ENCODE measurements around the gene CAT. TPM values are rescaled to one million over a fixed set of nuclear protein-coding genes. Genes with fewer than 3 reads are reported as not detected.

Gene CAT
- total and polyA plus RNA-seq, 2 donors (not counting 1 experiment from before 2014, with no cell fraction given): 93.8 to 113 TPM

DNA sequence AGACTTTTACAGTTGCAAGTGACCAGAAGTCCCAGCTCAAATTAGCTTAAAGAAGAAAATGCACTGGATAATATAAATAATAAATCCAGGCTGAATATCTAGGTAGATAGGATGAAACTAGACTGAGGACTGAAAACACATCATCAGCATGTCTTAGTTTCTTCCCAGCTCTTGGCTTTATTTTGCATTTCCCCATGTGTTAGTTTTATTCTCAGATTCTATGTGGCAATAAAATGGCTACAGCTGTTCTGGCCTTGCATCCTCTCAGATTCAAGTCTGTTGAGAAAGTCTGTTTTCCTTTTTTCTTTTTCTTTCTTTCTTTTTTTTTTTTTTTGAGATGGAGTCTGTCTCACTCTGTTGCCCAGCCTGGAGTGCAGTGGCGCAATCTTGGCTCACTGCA lies 22.6 kb upstream of the CAT start:
- H3K79me2 ChIP-seq (ENCODE audit: control insufficient read depth, insufficient read depth, low read length): no peaks in the 10 kb centered on the region
- H3K9ac ChIP-seq (ENCODE audit: insufficient read depth, low read length): no peak overlapping the region
- no peak overlapping the region for H3K27ac ChIP-seq (ENCODE audit: insufficient read depth, low read length)
- no peaks in the 10 kb centered on the region for H3K36me3 ChIP-seq (ENCODE audit: control insufficient read depth, insufficient read depth, low read length)
- TF ChIP-seq, protein P1, sequence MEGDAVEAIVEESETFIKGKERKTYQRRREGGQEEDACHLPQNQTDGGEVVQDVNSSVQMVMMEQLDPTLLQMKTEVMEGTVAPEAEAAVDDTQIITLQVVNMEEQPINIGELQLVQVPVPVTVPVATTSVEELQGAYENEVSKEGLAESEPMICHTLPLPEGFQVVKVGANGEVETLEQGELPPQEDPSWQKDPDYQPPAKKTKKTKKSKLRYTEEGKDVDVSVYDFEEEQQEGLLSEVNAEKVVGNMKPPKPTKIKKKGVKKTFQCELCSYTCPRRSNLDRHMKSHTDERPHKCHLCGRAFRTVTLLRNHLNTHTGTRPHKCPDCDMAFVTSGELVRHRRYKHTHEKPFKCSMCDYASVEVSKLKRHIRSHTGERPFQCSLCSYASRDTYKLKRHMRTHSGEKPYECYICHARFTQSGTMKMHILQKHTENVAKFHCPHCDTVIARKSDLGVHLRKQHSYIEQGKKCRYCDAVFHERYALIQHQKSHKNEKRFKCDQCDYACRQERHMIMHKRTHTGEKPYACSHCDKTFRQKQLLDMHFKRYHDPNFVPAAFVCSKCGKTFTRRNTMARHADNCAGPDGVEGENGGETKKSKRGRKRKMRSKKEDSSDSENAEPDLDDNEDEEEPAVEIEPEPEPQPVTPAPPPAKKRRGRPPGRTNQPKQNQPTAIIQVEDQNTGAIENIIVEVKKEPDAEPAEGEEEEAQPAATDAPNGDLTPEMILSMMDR (conservative IDR thresholded peaks at IDR 0.05 in 1 of 2, IDR thresholded peaks at IDR 0.05 in 1 of 2; ENCODE audit: low read depth in 1 of 2, low read length in 2 of 2): no peak
- TF ChIP-seq EZH2 (IDR thresholded peaks at IDR 0.05; ENCODE audit: low read length, missing control alignments): no peak
- no peaks in the 10 kb centered on the region for H3K9me3 ChIP-seq (ENCODE audit: control insufficient read depth, insufficient read depth, low read depth, low read length)
- no peak overlapping the region for H2AFZ ChIP-seq (ENCODE audit: low read length)
- H3K4me3 ChIP-seq (replicated peaks in 1 of 4; ENCODE audit: control extremely low read depth in 1 of 4, insufficient read depth in 1 of 4, low read depth in 3 of 4, low read length in 4 of 4): no peak overlapping the region
- H3K27me3 ChIP-seq (ENCODE audit: control insufficient read depth, insufficient read depth, low read length): peaks cover 2% of the 10 kb centered on the region
- no peaks in the 10 kb centered on the region for H3K4me1 ChIP-seq (ENCODE audit: control insufficient read depth, extremely low read depth, insufficient read depth, low read length)
- H4K20me1 ChIP-seq (ENCODE audit: control insufficient read depth, extremely low read depth, insufficient read depth, low read length): no peaks in the 10 kb centered on the region
- no peak overlapping the region for H3K4me2 ChIP-seq (ENCODE audit: extremely low read depth, insufficient read depth, low read length)
- DNase-seq (ENCODE audit: low read depth in 2 of 2): no peak

DNA sequence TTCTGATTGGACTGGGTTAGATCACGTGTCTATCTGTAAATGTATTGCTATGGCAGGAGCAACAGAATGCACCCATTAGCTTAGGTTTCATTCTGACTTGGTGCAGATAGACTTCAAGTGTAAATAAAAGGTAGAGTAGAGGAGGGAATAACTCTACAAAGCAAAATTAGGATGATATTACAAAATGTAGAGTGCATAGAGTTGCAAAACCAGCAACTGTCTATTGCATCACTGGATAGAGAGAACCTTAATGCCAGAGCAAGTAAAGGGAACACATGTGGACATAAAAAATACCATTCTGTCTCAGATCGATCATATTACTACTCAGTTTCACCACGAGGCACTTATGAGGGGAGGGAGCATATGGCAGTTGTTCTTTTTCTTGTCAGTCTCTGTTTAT lies 22.0 kb upstream of the CAT start:
- Histone ChIP-seq H3K27ac (ENCODE audit: insufficient read depth, low read length) (no peak overlapping the region), H3K27me3 (ENCODE audit: control insufficient read depth, insufficient read depth, low read length) (peaks cover 2% of the 10 kb centered on the region), H3K4me2 (ENCODE audit: extremely low read depth, insufficient read depth, low read length) (no peak overlapping the region), H3K9me3 (ENCODE audit: control insufficient read depth, insufficient read depth, low read depth, low read length) (no peaks in the 10 kb centered on the region), H3K9ac (ENCODE audit: insufficient read depth, low read length) (no peak overlapping the region), H2AFZ (ENCODE audit: low read length) (no peak overlapping the region), H3K4me1 (ENCODE audit: control insufficient read depth, extremely low read depth, insufficient read depth, low read length) (no peaks in the 10 kb centered on the region), H3K36me3 (ENCODE audit: control insufficient read depth, insufficient read depth, low read length) (no peaks in the 10 kb centered on the region), H3K79me2 (ENCODE audit: control insufficient read depth, insufficient read depth, low read length) (no peaks in the 10 kb centered on the region), H3K4me3 (replicated peaks in 1 of 4; ENCODE audit: control extremely low read depth in 1 of 4, insufficient read depth in 1 of 4, low read depth in 3 of 4, low read length in 4 of 4) (no peak overlapping the region), H4K20me1 (ENCODE audit: control insufficient read depth, extremely low read depth, insufficient read depth, low read length) (no peaks in the 10 kb centered on the region)
- no peak for TF ChIP-seq EZH2 (IDR thresholded peaks at IDR 0.05; ENCODE audit: low read length, missing control alignments)
- TF ChIP-seq, protein P1 (conservative IDR thresholded peaks at IDR 0.05 in 1 of 2, IDR thresholded peaks at IDR 0.05 in 1 of 2; ENCODE audit: low read depth in 1 of 2, low read length in 2 of 2): no peak
- peak in 1 of 2 donors; percentile 42 for DNase-seq (ENCODE audit: low read depth in 2 of 2)

DNA sequence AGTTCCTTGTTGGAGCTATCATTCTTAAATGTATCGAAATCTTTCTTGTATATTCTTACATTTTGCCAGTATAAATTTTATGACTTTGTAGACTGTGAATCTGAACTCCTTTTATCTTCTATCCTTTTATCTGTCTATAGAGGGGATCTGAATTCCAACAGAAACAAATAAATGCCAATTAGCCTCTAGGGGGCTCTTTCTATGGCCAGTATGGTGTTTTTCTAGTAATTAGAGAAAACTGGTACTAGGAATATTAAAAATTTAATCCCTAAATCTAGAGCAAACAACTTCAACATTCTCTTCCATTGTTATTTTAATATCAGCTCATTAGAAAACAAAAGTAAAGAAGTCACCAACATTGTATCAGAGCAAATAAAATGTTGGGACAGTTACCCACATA lies 21.5 kb upstream of the CAT start:
- no peak overlapping the region for H3K4me3 ChIP-seq (replicated peaks in 1 of 4; ENCODE audit: control extremely low read depth in 1 of 4, insufficient read depth in 1 of 4, low read depth in 3 of 4, low read length in 4 of 4)
- H3K4me2 ChIP-seq (ENCODE audit: extremely low read depth, insufficient read depth, low read length): no peak overlapping the region
- no peaks in the 10 kb centered on the region for H3K9me3 ChIP-seq (ENCODE audit: control insufficient read depth, insufficient read depth, low read depth, low read length)
- DNase-seq (ENCODE audit: low read depth in 2 of 2): no peak
- H3K27ac ChIP-seq (ENCODE audit: insufficient read depth, low read length): no peak overlapping the region
- H3K79me2 ChIP-seq (ENCODE audit: control insufficient read depth, insufficient read depth, low read length): no peaks in the 10 kb centered on the region
- no peak overlapping the region for H2AFZ ChIP-seq (ENCODE audit: low read length)
- no peaks in the 10 kb centered on the region for H4K20me1 ChIP-seq (ENCODE audit: control insufficient read depth, extremely low read depth, insufficient read depth, low read length)
- no peak overlapping the region for H3K9ac ChIP-seq (ENCODE audit: insufficient read depth, low read length)
- H3K27me3 ChIP-seq (ENCODE audit: control insufficient read depth, insufficient read depth, low read length): peaks cover 2% of the 10 kb centered on the region
- TF ChIP-seq, protein P1 (conservative IDR thresholded peaks at IDR 0.05 in 1 of 2, IDR thresholded peaks at IDR 0.05 in 1 of 2; ENCODE audit: low read depth in 1 of 2, low read length in 2 of 2): peak in 1 of 2 donors; percentile 22
- no peak for TF ChIP-seq EZH2 (IDR thresholded peaks at IDR 0.05; ENCODE audit: low read length, missing control alignments)
- no peaks in the 10 kb centered on the region for H3K4me1 ChIP-seq (ENCODE audit: control insufficient read depth, extremely low read depth, insufficient read depth, low read length)
- H3K36me3 ChIP-seq (ENCODE audit: control insufficient read depth, insufficient read depth, low read length): no peaks in the 10 kb centered on the region

Measured in fibroblast of lung (primary cell).